HG03432 (cell line): ENCODE data around the gene PSG3.
"Not testable (repeated sequence)": the region's sequence is repeated elsewhere in the genome, so short reads cannot be mapped to it uniquely, and the experiment has no call there.

Experiments used
- ATAC-seq: cut with Tn5 transposase; IDR thresholded peaks from one replicate; pipeline ENCODE4 v1.9.1; 2021; ENCODE audit warnings: mild to moderate bottlenecking, moderate library complexity; ENCODE audit not compliant: unreplicated experiment

PSG3 gene

DNA sequence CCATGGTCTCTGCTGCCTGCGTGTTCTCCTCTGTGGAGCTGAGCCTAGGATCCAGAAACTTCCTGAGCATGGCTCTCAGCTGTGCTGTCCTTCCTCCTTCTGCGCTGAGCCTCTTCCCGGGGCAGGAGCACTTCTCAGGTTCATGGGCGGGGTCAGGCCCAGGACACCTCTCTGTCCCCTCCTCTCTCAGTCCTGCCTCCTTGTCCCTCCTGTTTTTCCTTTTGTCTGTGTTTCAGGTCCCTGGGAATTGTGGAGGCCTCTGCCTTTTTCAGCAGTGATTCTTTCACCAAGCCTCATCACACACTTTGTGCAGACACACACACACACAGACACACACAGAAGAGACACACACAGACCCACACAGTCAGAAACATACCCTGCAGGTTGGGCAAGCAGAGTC, at the start of gene PSG3:
Gene PSG3, minus strand, starts transcription at position 101 of the 400 bp plus-strand sequence. Its CDS starts 97 bp downstream, at position 4.
- ATAC-seq = not testable (repeated sequence)

DNA sequence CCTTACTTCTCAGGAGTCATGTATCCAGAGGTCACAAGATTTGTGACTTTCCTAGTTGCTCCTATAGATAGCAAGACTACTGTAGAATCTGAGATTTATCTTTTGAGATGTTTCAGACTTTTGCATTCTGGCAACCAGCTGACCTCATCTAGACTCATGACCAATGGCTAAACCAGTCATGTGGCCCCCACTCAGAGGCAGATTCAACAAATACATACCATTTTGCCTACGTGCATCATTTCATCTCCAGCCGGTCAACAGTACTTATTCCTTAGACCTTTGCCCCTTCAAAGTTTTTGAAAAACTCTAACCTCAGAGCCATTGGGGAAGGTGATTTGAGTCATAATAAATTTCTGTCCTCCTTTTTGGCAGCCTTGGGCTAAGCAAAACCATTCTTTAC, 48.5 kb upstream of the PSG3 start:
- not testable (repeated sequence) for ATAC-seq

DNA sequence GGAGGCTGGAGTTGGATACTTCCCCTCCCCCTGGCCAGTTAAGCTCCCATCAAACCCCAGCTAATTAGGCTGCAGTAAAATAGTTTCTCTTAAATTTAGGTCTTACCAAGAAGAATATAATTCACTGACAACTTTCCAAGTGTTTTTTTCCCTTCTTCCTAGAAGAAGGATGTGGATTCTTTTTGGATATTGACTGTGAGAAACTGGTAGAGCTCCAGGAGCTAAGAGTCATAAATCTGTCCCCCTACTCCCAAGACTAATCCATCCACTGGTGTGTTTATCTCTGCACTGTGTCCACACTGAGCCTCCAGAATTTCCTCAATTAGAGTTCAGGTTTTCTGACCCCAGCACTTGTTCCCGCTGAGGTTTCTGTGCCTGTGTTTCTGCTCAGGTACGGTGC, 47.5 kb upstream of the PSG3 start:
- ATAC-seq = not testable (repeated sequence)

DNA sequence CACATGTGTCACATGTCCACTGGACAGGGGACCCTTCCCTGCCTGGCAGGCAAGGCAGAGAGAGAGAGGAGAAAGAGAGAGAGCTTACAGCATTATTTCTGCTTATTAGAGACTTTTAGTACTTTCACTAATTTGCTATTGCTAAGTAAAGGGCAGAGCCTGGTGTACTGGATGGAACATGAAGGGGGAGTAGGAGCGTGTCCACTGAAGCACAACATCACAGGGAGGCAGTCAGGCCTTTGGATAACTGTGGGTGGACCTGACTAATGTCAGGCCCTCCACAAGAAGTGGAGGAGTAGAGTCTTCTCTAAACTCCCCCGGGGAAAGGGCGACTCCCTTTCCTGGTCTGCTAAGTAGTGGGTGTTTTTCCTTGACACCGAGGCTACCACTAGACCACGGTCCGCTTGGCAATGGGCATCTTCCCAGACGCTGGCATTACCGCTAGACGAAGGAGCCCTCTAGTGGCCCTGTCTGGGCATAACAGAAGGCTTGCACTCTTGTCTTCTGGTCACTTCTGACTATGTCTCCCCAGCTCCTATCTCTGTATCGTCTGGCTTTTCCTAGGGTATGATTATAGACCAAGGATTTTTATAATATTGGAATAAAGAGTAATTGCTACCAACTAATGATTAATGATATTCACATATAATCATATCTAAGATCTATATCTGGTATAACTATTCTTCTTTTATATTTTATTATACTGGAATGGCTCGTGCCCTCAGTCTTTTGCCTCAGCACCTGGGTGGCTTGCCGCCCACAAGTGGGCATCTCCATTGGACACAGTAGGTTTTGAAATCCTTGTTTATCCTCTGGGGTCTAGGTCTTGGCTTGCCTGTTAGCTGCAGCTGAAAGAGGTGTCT, 36.7 kb upstream of the PSG3 start:
- not testable (repeated sequence) for ATAC-seq

DNA sequence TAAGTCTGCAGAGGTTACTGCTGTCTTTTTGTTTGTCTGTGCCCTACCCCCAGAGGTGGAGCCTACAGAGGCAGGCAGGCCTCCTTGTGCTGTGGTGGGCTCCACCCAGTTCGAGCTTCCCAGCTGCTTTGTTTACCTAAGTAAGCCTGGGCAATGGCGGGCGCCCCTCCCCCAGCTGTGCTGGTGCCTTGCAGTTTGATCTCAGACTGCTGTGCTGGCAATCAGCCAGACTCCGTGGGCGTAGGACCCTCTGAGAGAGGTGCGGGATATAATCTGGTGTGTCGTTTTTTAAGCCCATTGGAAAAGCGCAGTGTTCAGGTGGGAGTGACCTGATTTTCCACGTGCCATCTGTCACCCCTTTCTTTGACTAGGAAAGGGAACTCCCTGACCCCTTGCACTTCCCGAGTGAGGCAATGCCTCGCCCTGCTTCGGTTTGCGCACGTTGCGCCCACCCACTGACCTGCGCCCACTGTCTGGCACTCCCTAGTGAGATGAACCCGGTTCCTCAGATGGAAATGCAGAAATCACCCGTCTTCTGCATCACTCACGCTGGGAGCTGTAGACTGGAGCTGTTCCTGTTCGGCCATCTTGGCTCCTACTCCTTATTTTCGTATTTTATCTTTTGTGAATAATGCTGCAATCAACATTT, 34.4 kb upstream of the PSG3 start:
- not testable (repeated sequence) for ATAC-seq

DNA sequence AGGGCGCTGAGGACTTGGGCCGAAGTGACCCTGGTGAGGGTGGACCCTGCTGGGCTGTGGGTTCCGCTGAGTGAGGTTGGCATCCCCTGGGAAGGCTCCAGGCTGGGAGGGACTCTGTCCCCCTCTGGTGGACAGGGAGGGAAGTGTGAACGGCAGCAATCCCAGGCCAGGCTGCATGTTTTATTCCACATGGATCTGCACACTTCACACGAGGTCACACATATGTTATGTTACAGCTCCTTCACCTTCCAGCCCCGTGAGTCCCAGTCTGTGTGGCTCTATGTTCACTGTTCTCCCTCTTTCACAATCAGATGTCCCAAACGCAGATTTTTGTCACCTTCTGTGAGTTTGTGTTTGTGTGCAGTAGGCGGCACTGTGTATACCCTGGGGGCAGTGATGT, 27.0 kb upstream of the PSG3 start:
- ATAC-seq = not testable (repeated sequence)

DNA sequence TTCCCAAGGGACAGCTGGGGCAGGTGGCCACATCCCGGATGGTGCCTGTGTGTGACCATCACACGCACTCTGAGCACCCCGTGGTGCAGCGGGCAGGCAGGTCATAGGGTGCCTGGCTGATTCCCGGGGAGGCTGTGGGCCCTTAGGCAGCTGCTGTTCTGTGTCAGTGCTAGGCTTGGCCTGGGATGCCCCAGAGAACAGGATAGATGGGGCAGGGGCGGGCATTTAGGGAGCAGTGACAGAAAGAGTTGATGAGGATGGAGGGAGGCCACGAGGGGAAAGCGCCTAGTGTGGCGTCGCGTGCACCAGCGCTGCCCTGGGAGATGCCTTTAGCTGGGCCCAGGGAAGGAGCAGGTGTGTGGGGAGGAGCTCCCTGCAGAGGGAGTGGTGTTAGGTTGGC, 26.6 kb upstream of the PSG3 start:
- not testable (repeated sequence) for ATAC-seq

DNA sequence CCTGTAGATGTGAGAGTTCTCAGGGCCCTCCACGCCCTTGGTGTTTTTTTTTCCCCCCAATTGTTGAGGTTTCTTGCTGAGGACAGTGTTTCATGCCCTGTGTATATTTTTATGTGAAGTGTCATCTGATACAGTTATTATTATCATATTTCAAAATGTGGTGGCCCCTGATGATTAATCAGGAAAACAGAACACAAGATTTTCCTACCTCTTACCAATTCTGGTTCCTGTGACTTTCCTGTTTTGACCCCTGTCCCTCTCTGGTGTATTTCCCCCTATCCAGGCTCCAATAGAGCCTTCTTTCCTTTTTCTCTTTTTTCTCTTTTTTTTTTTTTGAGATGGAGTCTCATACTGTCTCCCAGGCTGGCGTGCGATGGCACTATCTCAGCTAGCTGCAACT, 24.6 kb upstream of the PSG3 start:
- ATAC-seq = no peak

DNA sequence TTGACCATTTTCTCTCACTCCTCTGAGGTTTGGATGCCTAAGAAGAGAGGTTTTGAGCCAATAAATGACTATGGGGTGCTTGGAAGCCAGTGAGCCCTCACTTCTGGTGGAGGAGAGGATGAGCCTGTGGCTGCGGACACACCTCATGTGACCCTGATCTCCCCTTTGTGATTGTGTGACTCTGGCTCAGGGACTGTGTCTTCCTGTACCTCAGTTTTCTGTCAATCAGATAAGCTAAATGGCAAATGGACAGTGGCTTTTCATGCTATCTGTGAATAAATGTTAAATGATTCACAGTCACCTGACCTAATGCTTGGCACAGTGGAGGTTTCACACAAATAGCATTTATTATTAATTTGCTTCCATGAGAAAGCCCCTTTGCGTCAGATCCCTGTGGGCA, 22.5 kb upstream of the PSG3 start:
- ATAC-seq = no peak

DNA sequence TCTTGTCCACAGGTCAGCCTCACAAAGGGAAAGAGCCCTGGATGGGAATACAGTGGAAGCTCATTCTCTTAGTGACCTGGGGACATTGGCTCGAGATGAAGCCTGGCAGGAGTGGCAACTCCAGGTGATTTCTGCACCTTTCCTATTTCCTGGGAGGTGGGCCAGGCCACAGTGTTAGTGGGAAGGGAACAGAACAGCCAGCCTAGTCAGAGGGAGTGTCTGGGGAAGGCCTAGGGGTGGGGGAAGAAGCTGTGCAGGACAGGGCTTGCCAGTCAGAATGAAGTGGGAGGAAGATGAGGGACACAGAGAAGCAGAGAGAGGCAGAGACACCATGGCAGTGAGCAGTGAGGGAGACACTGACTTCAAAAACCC, 21.6 kb upstream of the PSG3 start:
- ATAC-seq = not testable (repeated sequence)

DNA sequence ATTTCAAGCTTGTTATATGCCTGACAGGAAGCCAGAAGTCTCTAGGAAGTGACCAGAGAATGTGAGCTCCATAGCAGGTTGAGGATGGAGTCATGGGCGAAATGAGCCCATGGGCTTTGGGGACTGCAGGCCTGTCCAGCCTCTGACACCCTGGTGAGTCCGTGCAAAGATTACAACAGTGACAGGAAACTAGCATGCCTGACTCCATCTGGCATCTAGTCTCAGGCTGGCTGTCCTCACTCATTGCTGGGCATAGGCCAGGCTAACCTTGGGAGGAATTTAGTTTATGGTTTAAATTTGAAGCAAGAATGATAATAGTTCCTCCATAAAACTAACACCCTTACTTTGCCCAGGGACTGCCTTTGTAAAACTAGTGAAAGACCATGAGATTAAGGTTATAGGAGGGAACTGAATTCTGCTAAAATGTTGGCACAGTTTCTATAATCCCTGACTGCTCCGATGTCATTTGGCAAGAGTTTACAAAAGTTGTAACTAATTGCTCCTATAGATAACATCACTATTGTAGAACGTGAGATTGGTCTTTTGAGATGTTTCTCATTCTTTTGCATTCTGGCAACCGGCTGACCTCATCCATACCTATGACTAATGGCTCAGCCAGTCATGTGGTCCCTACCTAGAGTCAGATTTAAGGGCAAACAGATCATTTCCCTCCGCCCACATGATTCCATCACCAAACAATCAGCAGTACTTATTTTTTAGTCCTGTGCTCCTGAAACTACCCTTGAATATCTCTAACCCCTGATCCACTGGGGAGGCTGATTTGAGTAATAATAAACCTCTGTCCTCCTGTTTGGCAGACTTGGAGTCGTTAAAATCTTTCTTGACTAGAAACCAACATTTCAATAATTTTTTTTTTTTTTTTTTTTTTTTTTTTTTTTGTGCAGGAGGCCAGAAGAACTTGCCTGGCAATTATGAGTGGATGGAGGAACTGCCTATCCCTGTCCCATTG, 21.0 kb upstream of the PSG3 start:
- ATAC-seq = not testable (repeated sequence)

DNA sequence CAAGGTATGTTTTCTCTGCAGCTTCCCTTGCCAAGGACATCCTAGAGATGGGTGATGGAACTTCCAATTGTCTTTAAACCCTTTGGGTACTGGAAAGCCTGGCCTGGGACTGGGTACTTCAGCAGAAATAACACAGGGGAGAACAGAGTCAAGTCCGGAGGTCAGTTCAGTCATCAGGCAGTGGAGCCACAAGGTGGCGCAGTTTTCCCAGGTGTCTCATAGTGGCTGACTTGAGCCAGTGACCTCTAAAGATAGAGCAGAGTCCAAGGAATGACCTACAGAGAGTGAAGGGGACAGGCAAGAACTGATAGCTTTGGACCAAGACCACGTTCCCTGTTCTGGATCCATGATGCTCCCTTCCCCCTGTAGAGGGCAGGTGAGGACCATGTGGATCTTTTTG, 18.4 kb upstream of the PSG3 start:
- ATAC-seq = not testable (repeated sequence)

DNA sequence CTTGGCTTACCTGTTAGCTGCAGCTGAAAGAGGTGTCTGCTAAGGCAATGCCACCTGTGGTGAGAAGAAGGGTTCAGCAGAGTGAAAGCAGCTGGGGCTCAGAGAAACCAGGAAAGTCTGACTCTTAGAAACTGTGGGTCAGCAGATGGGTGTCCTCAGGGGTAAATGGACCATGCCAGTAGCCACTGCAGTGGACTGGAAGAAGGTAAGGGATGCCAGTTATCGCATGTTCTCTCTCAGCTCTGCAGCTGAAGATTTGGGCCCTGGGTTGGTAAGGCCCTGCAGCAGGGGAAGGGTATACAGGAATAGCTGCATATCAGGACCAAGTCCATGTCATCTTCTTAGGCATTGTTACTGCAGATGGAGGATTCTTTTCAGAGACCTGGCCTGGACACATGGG, 12.0 kb upstream of the PSG3 start:
- ATAC-seq = not testable (repeated sequence)

DNA sequence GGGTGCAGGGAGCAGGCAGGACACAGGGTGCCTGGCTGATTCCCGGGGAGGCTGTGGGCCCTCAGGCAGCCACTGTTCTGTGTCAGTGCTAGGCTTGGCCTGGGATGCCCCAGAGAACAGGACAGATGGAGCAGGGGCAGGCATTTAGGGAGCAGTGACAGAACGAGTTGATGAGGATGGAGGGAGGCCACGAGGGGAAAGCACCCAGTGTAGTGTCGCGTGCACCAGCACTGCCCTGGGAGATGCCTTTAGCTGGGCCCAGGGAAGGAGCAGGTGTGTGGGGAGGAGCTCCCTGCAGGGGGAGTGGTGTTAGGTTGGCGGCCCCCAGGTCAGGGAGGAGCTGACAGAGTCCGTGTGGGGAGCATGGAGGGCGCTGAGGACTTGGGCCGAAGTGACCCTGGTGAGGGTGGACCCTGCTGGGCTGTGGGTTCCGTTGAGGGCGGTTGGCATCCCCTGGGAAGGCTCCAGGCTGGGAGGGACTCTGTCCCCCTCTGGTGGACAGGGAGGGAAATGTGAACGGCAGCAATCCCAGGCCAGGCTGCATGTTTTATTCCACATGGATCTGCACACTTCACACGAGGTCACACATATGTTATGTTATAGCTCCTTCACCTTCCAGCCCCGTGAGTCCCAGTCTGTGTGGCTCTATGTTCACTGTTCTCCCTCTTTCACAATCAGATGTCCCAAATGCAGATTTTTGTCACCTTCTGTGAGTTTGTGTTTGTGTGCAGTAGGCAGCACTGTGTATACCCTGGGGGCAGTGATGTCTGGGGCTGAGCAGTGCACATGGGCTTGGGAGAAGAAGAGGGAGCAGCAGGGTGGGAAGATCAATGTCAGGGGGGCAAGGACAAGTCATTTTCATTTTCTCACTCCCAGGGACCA, 1.7 kb upstream of the PSG3 start:
- ATAC-seq = not testable (repeated sequence)

DNA sequence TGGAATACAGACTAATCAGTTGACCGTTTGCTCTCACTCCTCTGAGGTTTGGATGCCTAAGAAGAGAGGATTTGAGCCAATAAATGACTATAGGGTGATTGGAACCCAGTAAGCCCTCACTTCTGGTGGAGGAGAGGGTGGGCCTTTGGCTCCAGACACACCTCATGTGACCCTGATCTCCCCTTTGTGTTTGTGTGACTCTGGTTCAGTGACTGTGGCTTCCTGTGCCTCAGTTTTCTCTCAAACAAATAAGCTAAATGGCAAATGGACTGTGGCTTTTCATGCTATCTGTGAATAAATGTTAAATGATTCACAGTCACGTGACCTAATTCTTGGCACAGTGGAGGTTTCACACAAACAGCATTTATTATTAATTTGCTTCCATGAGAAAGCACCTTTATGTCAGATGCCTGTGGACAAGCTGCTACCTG, 2.7 kb downstream of the PSG3 start:
- ATAC-seq = not testable (repeated sequence)

DNA sequence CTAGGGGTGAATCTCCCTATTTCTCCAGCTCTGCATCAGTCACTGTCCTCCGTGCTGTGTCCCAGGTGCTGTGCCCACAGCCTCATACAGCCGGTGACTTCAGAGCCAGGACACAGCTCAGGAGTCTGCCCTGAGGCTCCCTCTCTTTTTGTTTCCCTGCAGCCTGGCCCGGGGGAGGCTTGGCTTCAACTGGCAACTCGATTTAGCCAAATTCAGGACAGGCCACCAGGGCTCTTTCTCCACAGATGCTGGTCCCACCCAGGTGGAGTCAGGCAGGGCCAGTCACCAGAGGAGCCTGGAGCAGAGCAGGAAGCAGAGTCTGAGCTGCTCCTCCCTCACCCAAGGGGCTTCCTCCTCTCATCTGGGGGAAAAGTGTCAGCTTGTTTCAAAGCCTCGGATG, 11.9 kb downstream of the PSG3 start:
- ATAC-seq = not testable (repeated sequence)

DNA sequence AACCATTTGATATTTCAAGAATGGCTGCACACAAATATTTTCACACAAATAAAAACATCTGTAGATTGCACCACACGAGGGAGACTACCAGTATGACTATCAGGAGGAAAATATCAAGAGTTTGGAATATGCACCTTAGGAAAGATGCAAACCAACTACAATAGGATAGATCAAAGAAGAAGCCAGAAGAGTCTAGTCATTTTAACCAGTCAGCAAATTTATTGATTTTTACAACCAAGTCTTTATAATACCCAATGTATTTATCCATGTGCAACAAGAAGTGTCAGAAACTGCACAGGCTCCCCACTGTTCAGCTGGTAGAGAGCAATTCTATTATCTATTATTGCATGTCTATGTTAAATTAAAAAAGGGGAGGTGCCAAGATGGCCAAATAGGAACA, 26.3 kb downstream of the PSG3 start:
- not testable (repeated sequence) for ATAC-seq

DNA sequence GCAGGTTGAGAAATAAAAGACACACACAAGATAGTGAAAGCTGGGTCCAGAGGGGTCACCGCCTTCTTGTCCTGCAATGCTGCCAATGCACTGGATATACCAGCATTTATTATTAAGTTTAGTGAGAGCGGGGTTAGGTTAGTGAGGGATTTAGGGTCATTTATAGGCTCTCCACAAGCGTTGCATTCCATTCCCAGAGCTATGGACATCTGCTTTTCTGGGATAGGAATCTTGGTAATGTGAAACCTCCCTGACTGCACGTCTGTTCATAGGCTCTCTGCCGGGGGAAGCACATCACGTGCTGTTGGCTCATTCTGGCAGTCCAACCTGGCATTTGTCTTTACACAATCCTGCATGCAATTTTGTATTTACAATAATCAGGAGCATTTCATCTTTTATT, 27.5 kb downstream of the PSG3 start:
- not testable (repeated sequence) for ATAC-seq

DNA sequence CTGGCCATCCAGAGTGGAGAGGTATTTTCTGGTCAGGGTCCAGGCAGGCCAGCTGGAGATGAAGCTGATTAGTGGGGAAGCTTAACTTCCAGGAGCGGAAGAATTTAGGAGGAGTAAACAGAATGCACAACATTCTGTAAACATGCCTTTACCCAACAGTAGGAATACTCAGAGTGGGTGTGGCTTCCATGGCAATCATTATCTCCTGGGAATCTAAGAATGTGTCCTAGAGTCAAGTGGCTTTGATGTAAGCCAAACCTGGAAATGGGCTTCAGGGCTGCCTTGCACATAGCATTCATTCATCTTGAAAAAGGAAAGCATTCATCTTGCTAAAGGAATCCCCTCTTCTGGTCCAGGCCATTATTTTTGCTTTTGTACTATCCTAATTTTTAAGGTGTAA, 29.3 kb downstream of the PSG3 start:
- not testable (repeated sequence) for ATAC-seq

DNA sequence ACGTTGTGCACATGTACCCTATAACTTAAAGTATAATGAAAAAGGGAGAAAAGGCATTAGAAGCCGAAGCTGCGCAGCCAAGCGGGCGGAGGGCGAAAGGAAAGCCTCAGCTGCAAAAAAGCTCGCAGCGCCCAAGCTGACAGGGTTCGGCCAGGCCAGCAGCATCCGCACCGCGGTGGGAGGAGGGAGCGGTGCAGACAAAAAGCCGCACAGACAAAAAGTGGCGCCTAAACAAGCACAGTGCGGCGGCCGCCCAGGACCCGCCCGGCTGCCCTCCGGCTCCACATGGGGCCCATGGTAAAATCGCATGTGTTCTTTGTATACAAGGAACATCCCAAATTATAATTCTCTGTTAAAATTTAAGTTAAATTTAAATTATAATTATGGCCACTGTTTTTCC, 42.4 kb downstream of the PSG3 start:
- no peak for ATAC-seq
